Measurements from ENCODE around the gene SAA4.
"Not testable (repeated sequence)": the region's sequence is repeated elsewhere in the genome, so short reads cannot be mapped to it uniquely, and the experiment has no call there.

SAA4 gene

DNA sequence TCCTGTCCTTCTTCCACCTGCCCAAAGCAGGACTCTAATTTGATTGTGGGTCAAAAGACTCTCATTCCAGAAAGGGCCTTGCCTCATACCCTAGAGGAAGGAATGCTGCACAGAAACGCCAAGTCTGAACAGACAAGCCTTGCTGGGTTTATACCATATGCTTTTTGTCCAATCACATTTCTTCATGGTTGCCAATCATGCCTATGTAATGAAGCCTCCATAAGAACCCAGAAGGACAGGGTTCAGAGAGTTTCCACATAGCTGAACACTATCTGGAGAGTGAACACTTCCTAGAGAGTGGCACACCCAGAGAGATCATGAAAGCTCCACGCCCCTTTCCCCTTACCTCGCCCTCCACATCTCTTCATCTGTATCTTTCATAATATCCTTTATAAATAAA lies 16.6 kb upstream of the SAA4 start:
- H3K4me3 Mint-ChIP-seq = no peak overlapping the region

DNA sequence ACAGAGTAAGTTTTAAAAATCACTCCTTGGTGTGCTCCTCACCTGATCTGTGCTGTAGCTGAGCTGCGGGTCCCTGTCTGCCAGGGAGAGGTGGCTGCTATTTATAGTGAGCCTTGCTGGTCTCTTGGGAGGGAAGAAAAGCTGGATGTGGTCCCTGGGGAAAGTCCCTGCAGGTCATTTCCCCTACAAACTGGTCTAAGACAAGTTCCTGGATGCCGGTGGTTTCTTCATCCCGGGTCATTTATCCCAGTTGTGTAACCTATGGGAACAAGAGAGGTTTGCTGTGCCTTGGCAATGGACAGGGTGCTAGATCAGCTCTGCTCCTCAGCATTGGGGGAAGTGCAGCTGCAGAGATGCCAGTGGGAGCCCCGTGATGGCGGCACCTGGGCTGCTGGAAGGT lies 12.0 kb upstream of the SAA4 start, which contains the start of gene SAA2:
Gene SAA2, minus strand, starts transcription at position 108 of the 400 bp plus-strand sequence. CDS start 657 bp downstream, outside the sequence.
- Mint-ChIP-seq H3K27ac (no peak within 1 kb of the TSS), H3K4me3 (no peak within 1 kb of the TSS), H3K9me3 (no peaks in the 10 kb centered on the region), H3K4me1 (no peaks in the 10 kb centered on the region), H3K36me3 (ENCODE audit: low read depth) (no peaks in the 10 kb centered on the region), H3K27me3 (ENCODE audit: low read depth) (peaks cover 4% of the 10 kb centered on the region)
- TF ChIP-seq, protein P1, sequence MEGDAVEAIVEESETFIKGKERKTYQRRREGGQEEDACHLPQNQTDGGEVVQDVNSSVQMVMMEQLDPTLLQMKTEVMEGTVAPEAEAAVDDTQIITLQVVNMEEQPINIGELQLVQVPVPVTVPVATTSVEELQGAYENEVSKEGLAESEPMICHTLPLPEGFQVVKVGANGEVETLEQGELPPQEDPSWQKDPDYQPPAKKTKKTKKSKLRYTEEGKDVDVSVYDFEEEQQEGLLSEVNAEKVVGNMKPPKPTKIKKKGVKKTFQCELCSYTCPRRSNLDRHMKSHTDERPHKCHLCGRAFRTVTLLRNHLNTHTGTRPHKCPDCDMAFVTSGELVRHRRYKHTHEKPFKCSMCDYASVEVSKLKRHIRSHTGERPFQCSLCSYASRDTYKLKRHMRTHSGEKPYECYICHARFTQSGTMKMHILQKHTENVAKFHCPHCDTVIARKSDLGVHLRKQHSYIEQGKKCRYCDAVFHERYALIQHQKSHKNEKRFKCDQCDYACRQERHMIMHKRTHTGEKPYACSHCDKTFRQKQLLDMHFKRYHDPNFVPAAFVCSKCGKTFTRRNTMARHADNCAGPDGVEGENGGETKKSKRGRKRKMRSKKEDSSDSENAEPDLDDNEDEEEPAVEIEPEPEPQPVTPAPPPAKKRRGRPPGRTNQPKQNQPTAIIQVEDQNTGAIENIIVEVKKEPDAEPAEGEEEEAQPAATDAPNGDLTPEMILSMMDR (IDR thresholded peaks at IDR 0.05; ENCODE audit: unreplicated experiment in 3 of 3) = no peak

More for the DNA sequence above, 16.6 kb upstream of the SAA4 start:
- H3K4me1 Mint-ChIP-seq = no peaks in the 10 kb centered on the region
- TF ChIP-seq, protein P1 (IDR thresholded peaks at IDR 0.05; ENCODE audit: unreplicated experiment in 3 of 3) = no peak
- no peaks in the 10 kb centered on the region for H3K9me3 Mint-ChIP-seq
- no peaks in the 10 kb centered on the region for H3K36me3 Mint-ChIP-seq (ENCODE audit: low read depth)
- H3K27ac Mint-ChIP-seq = no peak overlapping the region
- H3K27me3 Mint-ChIP-seq (ENCODE audit: low read depth) = peaks cover 10% of the 10 kb centered on the region

DNA sequence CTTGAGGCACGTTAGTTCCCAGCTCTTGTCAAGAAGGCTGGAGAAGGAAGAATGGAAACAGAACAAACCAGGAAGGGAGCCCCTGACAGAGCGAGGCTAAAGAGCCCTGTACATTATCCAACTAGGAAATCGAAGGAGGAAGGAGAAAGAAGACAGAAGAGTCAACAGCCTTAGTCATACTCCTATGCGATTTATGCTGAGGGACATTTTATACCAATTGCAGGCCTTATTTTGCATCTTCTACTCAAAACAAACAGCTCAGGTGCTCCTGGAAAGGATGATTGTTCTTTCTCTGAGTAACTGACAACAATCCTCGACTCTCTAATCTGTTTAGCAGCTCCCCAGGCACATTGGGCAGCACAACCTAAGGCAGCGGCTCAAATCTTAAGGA lies 10.6 kb upstream of the SAA4 start:
- not testable (repeated sequence) for H3K4me1 Mint-ChIP-seq; H3K27ac Mint-ChIP-seq; H3K9me3 Mint-ChIP-seq; H3K36me3 Mint-ChIP-seq (ENCODE audit: low read depth); H3K4me3 Mint-ChIP-seq; H3K27me3 Mint-ChIP-seq (ENCODE audit: low read depth)

DNA sequence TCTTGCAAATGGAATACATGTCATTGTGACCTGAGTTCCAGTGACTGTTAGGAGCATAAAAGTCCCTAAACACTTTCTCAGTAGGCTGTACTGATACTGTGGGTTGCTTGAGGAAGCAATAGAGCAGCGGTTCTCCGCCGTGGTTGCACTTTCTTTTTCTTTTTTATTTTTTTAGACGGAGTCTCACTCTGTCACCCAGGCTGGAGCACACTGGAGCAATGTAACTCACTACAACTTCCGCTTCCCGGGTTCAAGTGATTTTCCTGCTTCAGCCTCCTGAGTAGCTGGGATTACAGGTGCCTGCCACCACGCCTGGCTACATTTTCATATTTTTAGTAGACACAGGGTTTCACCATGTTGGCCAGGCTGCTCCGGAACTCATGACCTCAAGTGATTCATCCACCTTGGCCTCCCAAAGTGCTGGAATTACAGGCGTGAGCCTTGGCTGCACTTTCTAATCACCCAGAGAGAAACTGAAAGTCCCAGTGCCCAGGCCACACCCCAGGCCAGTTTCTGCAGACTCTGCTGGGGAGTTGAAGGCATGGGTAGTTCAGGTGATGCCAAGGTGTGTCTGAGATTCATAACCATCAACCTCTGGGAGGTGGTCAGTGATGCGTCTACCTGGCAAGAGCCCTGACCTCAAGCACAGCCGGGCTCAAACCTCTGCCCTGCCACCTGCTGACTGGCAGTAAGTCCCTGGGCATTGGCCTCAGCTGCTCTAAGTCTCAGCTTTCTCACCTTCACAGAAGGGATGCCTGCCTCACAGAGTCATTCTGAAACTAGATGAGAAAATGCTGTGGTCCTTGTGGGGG lies 10.0 kb upstream of the SAA4 start:
- not testable (repeated sequence) for H3K27ac Mint-ChIP-seq; H3K9me3 Mint-ChIP-seq; H3K4me3 Mint-ChIP-seq; H3K27me3 Mint-ChIP-seq (ENCODE audit: low read depth); H3K36me3 Mint-ChIP-seq (ENCODE audit: low read depth); H3K4me1 Mint-ChIP-seq

DNA sequence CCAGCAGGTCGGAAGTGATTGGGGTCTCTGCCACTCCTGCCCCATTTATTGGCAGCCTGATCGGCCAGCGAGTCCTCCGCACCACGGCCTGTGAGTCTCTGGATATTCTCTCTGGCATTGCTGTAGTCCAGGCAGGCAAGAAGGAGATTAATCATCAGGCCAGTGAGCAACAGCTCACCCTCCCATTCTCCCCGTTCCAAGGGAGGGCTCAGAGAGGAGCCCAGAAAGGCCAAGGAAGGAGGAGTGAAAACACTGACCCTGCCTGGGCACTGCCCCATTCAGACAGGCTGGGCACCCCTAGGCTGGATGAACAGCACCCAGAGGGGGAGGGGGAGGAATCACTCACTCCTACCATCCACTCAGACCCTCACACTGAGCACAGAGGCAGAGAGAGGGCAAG lies 8.8 kb upstream of the SAA4 start:
- Mint-ChIP-seq H3K9me3 (no peaks in the 10 kb centered on the region), H3K27me3 (ENCODE audit: low read depth) (no peaks in the 10 kb centered on the region), H3K4me3 (no peak overlapping the region), H3K27ac (no peak overlapping the region), H3K4me1 (no peaks in the 10 kb centered on the region), H3K36me3 (ENCODE audit: low read depth) (no peaks in the 10 kb centered on the region)
- TF ChIP-seq, protein P1 (IDR thresholded peaks at IDR 0.05; ENCODE audit: unreplicated experiment in 3 of 3) = no peak

DNA sequence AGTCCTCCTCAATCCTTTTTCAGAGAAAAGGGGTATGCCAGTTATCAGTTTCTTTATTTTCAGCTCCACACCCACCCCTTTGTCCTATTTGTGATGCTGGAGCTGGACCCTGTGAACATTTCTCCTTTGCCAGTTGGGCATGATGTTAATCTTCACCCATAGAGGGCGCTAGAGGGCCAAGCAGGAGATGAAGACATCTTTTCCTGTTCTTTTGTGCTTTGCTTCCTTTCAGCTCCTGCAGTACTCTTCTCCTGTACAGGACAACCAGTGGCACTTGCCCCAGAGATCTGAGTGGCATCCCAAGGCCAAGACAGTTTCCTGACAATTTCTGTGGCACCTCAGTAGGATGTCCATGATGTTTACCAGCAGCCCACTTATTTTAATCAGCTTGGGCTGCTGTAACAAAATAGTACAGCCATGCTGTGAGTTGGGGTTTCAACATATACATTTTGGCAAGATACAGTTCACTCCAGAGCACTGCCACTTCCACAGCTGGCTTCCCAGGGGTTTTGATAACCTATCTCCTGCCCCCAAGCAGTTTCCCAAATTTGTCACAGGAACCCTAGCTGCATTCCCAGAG lies 7.3 kb upstream of the SAA4 start:
- TF ChIP-seq, protein P1 (IDR thresholded peaks at IDR 0.05; ENCODE audit: unreplicated experiment in 3 of 3) = peak in 2 of 3 experiments; percentile 25 to 45
- no peaks in the 10 kb centered on the region for H3K36me3 Mint-ChIP-seq (ENCODE audit: low read depth)
- no peak overlapping the region for H3K4me3 Mint-ChIP-seq
- no peaks in the 10 kb centered on the region for H3K4me1 Mint-ChIP-seq
- no peak overlapping the region for H3K27ac Mint-ChIP-seq
- no peaks in the 10 kb centered on the region for H3K27me3 Mint-ChIP-seq (ENCODE audit: low read depth)
- no peaks in the 10 kb centered on the region for H3K9me3 Mint-ChIP-seq

DNA sequence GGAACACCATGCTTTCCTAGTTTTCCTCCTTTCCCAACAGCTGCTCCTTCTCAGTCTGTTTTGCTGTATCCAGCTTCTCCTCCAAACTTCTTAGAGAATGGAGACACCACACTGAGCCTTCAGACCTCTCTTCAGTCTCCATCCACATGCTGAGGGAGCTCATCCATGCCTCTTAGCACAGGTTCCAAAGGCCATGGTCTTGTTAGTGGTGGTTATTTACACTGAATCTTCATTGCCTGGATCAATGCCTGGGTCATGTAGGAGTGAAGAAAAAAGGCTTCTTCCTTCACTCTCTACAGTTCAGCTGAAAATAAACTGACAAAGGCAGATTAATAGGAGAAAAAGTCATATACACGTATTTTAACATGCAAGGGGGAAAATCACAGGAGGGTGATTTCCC lies 3.1 kb upstream of the SAA4 start:
- Mint-ChIP-seq H3K27me3 (ENCODE audit: low read depth) (peaks cover 10% of the 10 kb centered on the region), H3K27ac (no peak overlapping the region), H3K9me3 (no peaks in the 10 kb centered on the region), H3K4me3 (no peak overlapping the region), H3K4me1 (no peaks in the 10 kb centered on the region), H3K36me3 (ENCODE audit: low read depth) (no peaks in the 10 kb centered on the region)
- TF ChIP-seq, protein P1 (IDR thresholded peaks at IDR 0.05; ENCODE audit: unreplicated experiment in 3 of 3) = no peak

Measured in nephron (organoid).